ENCODE measurements around the gene ZNF155.
"Not testable (repeated sequence)": the region's sequence is repeated elsewhere in the genome, so short reads cannot be mapped to it uniquely, and the experiment has no call there.

Gene ZNF155

DNA sequence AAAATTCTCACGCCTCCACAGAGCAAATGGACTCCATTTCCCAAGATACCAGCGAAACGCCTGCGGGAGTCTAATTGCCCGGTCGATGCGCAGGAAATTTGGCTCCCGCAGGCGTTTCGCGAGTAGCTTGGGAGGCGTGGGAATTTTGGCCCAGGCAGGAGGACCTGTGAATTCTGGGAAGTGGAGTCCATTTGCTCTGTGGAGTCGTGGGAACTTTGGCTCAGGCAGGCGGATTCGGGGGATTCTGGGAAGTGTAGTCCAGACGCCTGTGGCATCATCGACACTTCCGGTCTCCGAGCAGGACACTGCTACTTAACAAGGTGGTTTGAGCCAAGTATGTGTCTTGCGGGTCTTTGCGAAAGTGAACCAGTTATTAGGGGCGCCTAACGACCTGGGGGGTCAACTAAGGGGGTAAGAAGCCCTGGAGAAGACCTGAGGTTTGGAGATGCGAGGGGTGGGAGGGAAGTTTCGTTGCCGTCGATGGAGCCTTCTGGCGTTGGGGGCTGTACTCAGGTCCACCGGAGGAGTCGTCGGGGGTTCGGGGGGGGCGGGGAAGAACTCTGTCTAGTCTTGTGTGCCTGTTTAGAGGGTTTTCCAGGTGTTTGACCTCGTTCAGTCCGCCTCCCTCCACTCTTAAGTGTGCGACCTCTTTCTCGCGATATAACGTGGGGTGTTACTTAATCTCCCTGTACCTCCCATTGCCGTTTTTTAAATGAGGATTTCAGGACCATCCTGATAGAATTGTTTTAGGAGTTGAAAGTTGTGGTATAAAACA is at the start of gene ZNF155:
Gene ZNF155 (plus strand): TSS at position 277 of the 775 bp plus-strand sequence. CDS start 4,356 bp downstream, outside the sequence.
- H3K27ac Mint-ChIP-seq (ENCODE audit: low read depth): peak within 1 kb of the TSS; percentile 75

DNA sequence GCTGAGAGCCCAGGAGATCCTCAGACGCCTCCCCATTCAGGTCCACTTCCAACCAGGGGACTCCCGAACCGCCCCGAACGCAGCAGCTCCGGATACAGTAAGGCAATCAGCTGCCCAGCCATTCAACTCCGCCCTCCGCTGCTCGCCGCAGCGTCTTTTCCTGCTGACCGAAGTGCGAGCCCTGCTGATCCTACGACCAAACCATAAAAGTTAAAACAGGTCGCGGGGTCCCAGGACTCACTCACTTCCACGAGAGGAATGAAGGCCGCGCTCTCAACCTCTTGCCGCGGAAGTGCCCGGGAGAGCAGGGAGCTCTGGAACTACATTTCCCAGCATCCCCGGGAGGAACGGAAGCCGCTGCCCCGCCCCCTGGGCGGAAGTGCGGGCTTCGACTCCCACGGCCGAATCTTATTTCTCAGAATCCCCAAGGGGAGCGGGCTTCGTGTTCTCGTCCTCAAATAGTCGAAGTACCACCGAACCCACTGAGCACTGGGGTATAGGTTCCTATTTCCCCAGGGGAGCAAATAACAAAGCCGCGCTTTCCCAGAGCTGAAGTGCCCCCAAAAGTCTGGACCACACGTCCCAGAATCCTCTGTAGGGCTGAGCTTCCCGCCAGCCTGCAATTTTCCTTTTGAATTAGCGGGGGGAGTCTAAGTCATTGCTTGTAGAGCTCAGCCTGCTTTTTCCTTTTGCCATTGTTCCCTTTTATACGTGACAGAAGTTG is 48.8 kb upstream of the ZNF155 start, which contains the start of gene ZNF45:
Gene ZNF45 (minus strand): TSS at position 298 of the 724 bp plus-strand sequence. CDS start 13,097 bp downstream, outside the sequence.
- no peaks in the 10 kb centered on the region for H3K9me3 Mint-ChIP-seq
- H3K4me3 Mint-ChIP-seq: peak within 1 kb of the TSS; percentile 88
- H3K4me1 Mint-ChIP-seq: peaks cover 27% of the 10 kb centered on the region
- no peaks in the 10 kb centered on the region for H3K27me3 Mint-ChIP-seq
- peaks cover 16% of the 10 kb centered on the region for H3K36me3 Mint-ChIP-seq (ENCODE audit: insufficient read depth)
- ATAC-seq (replicated peaks; ENCODE audit: extremely low read depth, poor library complexity, severe bottlenecking) (peak; percentile 95), DNase-seq (ENCODE audit: low spot score in 2 of 2) (peak; percentile 66 to 75)
- H3K27ac Mint-ChIP-seq (ENCODE audit: low read depth): peak within 1 kb of the TSS; percentile 86

More for the DNA sequence above, at the start of gene ZNF155:
- H3K9me3 Mint-ChIP-seq: no peaks in the 10 kb centered on the region
- peak within 1 kb of the TSS; percentile 89 for H3K4me3 Mint-ChIP-seq
- peaks cover 6% of the 10 kb centered on the region for H3K36me3 Mint-ChIP-seq (ENCODE audit: insufficient read depth)
- H3K27me3 Mint-ChIP-seq: no peaks in the 10 kb centered on the region
- ATAC-seq (replicated peaks; ENCODE audit: extremely low read depth, poor library complexity, severe bottlenecking) (peak; percentile 89), DNase-seq (ENCODE audit: low spot score in 2 of 2) (peak; percentile 45 to 46)
- peaks cover 8% of the 10 kb centered on the region for H3K4me1 Mint-ChIP-seq

- no peaks in the 10 kb centered on the region for H3K9me3 Mint-ChIP-seq
- no peak for DNase-seq (ENCODE audit: low spot score in 2 of 2)
- H3K4me3 Mint-ChIP-seq: peak overlapping the region; percentile 88
- peaks cover 10% of the 10 kb centered on the region for H3K36me3 Mint-ChIP-seq (ENCODE audit: insufficient read depth)
- H3K4me1 Mint-ChIP-seq: peaks cover 27% of the 10 kb centered on the region
- H3K27ac Mint-ChIP-seq (ENCODE audit: low read depth): no peak overlapping the region
- H3K27me3 Mint-ChIP-seq: peaks cover 4% of the 10 kb centered on the region
- no peak for ATAC-seq (replicated peaks; ENCODE audit: extremely low read depth, poor library complexity, severe bottlenecking)
Measured at GRCh38 chr19:43936188-43936587, 47.8 kb upstream of the ZNF155 start.

- Mint-ChIP-seq H3K27ac (ENCODE audit: low read depth) (no peak overlapping the region), H3K4me1 (peaks cover 8% of the 10 kb centered on the region), H3K4me3 (no peak overlapping the region), H3K9me3 (no peaks in the 10 kb centered on the region), H3K36me3 (ENCODE audit: insufficient read depth) (no peaks in the 10 kb centered on the region), H3K27me3 (peaks cover 38% of the 10 kb centered on the region)
- DNase-seq (ENCODE audit: low spot score in 2 of 2): no peak
- no peak for ATAC-seq (replicated peaks; ENCODE audit: extremely low read depth, poor library complexity, severe bottlenecking)
Measured at GRCh38 chr19:43939557-43940260, 44.3 kb upstream of the ZNF155 start.

DNA sequence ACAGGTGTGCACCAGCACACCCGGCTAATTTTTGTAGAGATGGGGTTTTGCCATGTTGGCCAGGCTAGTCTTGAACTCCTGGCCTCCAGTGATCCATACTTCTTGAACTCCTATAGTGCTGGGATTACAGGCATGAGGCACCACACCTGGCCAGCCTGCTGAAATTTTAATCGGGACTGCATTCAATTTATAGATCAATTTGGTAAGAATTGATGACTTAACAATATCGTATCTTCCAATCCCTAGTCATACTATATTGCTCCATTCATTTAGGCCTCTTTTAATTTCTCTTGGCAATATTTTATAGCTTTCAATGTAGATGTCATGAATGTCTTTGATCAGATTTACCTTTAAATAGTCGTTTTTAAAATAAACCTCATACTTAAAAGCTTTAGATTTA is 43.3 kb upstream of the ZNF155 start:
- Mint-ChIP-seq H3K27ac (ENCODE audit: low read depth) (no peak overlapping the region), H3K9me3 (no peaks in the 10 kb centered on the region), H3K4me3 (no peak overlapping the region), H3K4me1 (peaks cover 3% of the 10 kb centered on the region), H3K27me3 (peaks cover 48% of the 10 kb centered on the region), H3K36me3 (ENCODE audit: insufficient read depth) (no peaks in the 10 kb centered on the region)
- no peak for ATAC-seq (replicated peaks; ENCODE audit: extremely low read depth, poor library complexity, severe bottlenecking)
- DNase-seq (ENCODE audit: low spot score in 2 of 2): no peak

DNA sequence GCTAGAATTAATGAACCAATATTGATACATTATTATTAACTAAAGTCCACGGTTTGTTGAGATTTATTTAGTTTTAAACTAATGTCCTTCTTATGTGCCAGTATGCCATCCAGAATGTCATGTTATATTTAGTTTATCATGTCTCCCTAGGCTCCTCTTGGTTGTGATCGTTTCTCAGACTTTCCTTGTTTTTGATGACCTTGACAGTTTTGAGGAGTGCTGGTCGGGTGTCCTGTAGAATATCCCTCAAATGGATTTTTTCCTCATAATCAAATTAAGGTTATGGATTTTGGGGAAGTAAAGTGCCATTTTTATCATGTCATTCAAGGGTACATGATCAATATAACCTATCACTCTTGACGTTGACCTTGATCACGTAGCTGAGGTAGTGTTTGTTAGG is 42.8 kb upstream of the ZNF155 start:
- Mint-ChIP-seq H3K4me3 (no peak overlapping the region), H3K27ac (ENCODE audit: low read depth) (no peak overlapping the region), H3K9me3 (no peaks in the 10 kb centered on the region), H3K27me3 (peaks cover 53% of the 10 kb centered on the region), H3K36me3 (ENCODE audit: insufficient read depth) (no peaks in the 10 kb centered on the region), H3K4me1 (no peaks in the 10 kb centered on the region)
- DNase-seq (ENCODE audit: low spot score in 2 of 2) (no peak), ATAC-seq (replicated peaks; ENCODE audit: extremely low read depth, poor library complexity, severe bottlenecking) (no peak)

DNA sequence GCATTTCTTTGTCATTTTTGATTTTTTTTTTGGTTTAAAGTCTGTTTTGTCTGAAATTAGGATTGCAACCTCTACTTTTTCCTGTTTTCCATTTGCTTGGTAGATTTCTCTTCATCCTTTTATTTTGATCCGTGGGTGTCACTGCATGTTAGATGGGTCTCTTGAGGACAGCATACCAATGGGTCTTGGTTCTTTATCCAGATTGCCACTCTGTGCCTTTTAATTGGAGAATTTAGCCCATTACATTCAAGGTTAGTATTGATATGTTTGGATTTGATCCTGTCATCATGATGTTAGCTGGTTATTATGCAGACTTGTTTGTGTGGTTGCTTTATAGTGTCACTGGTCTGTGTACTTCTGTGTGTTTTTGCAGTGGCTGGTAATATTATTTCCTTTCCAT is 36.6 kb upstream of the ZNF155 start:
- peaks cover 66% of the 10 kb centered on the region for H3K27me3 Mint-ChIP-seq

DNA sequence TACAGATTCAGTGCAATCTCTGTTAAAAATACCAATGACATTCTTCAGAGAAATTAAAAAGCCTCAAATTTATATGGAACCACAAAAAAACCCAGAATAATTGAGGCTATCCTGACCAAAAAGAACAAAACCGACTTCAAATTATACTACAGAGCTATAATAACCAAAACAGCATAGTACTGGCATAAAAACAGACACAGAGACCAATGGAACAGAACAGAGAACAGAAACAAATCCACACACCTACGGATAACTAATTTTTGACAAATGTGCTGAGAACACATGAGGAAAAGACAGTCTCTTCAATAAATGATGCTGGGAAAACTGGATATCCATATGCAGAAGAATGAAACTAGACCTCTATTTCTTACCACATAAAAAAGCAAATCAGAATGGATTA is 34.2 kb upstream of the ZNF155 start:
- not testable (repeated sequence) for H3K4me1 Mint-ChIP-seq; DNase-seq (ENCODE audit: low spot score in 2 of 2); ATAC-seq (replicated peaks; ENCODE audit: extremely low read depth, poor library complexity, severe bottlenecking); H3K36me3 Mint-ChIP-seq (ENCODE audit: insufficient read depth); H3K4me3 Mint-ChIP-seq; H3K27ac Mint-ChIP-seq (ENCODE audit: low read depth)
- peaks cover 26% of the 10 kb centered on the region for H3K9me3 Mint-ChIP-seq
- peaks cover 43% of the 10 kb centered on the region for H3K27me3 Mint-ChIP-seq

More for the DNA sequence above, 36.6 kb upstream of the ZNF155 start:
- peaks cover 26% of the 10 kb centered on the region for H3K9me3 Mint-ChIP-seq
- DNase-seq (ENCODE audit: low spot score in 2 of 2); H3K36me3 Mint-ChIP-seq (ENCODE audit: insufficient read depth); H3K4me3 Mint-ChIP-seq; ATAC-seq (replicated peaks; ENCODE audit: extremely low read depth, poor library complexity, severe bottlenecking); H3K4me1 Mint-ChIP-seq; H3K27ac Mint-ChIP-seq (ENCODE audit: low read depth): not testable (repeated sequence)

DNA sequence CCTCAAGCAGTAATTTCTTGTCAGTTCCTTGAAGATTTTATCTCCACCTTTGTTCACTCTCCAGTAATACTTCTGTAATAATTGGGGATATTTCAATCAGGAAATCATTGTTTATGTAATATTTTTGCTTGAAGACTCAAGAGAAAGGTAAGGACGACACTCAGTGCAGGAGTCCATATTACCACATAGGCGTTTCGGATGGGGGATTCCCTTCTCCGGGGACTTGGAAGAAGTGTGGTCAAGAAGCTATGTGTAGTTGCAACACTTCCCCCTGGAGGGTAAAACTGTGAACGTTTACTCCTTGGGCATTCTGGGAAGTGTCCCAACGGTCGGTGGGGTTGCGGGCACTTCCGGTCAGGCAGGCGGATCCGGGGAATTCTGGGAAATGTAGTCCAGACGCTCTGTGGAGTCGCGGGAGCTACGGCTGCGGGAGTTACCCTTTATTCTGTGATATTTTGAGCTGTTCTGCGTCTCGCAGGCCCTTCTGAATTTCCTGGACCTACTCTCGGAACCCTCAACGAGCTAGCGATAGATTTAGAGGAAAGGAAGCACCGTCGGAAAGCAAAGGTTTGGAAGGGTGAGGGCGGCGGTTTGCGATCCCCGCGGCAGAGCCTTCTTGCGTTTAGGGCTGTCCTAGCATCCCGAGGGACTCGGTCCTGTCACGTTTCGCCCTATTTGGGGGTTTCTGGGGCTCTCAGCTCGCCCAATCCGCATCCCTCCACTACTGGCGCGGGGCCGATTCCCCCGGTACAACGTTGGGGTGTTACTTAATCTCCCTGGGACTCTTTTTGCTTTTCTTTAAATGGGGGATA is 32.9 kb upstream of the ZNF155 start, which contains the start of gene ZNF221:
Gene ZNF221 (plus strand): TSS at position 395 of the 812 bp plus-strand sequence. CDS start 11,499 bp downstream, outside the sequence.
- Mint-ChIP-seq H3K36me3 (ENCODE audit: insufficient read depth) (peaks cover 6% of the 10 kb centered on the region), H3K4me3 (peak within 1 kb of the TSS; percentile 94), H3K27me3 (peaks cover 31% of the 10 kb centered on the region), H3K27ac (ENCODE audit: low read depth) (peak within 1 kb of the TSS; percentile 91), H3K9me3 (peaks cover 26% of the 10 kb centered on the region), H3K4me1 (peaks cover 8% of the 10 kb centered on the region)
- peak; percentile 9 to 24 for DNase-seq (ENCODE audit: low spot score in 2 of 2)
- peak; percentile 54 for ATAC-seq (replicated peaks; ENCODE audit: extremely low read depth, poor library complexity, severe bottlenecking)

- no peak overlapping the region for H3K4me3 Mint-ChIP-seq
- peaks cover 15% of the 10 kb centered on the region for H3K9me3 Mint-ChIP-seq
- H3K27ac Mint-ChIP-seq (ENCODE audit: low read depth): no peak overlapping the region
- H3K36me3 Mint-ChIP-seq (ENCODE audit: insufficient read depth): peaks cover 3% of the 10 kb centered on the region
- no peak for DNase-seq (ENCODE audit: low spot score in 2 of 2)
- no peak for ATAC-seq (replicated peaks; ENCODE audit: extremely low read depth, poor library complexity, severe bottlenecking)
- no peaks in the 10 kb centered on the region for H3K27me3 Mint-ChIP-seq
- no peaks in the 10 kb centered on the region for H3K4me1 Mint-ChIP-seq
Measured at GRCh38 chr19:43956827-43957226, 27.2 kb upstream of the ZNF155 start.

DNA sequence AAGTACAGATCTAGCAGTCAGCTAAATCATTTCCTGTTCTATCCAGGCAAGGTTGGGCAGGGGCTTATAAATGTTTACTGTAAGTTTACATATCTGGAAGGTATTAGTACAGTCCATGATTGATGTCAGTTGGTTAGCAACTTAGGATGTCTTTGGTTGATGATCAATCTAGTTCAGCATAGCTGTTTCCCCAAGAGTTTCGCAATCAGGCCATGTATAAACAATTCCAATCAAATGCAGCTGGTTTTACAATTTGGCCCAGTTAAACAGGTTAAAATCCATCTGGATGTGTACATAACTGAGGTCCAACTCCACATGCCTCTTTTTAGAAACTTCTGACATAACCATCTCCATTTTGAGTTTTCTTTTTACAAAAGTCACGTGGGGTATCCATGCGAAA is 26.1 kb upstream of the ZNF155 start:
- Mint-ChIP-seq H3K4me3 (no peak overlapping the region), H3K27ac (ENCODE audit: low read depth) (no peak overlapping the region), H3K27me3 (no peaks in the 10 kb centered on the region), H3K4me1 (no peaks in the 10 kb centered on the region), H3K36me3 (ENCODE audit: insufficient read depth) (peaks cover 3% of the 10 kb centered on the region), H3K9me3 (peaks cover 15% of the 10 kb centered on the region)
- DNase-seq (ENCODE audit: low spot score in 2 of 2): no peak
- no peak for ATAC-seq (replicated peaks; ENCODE audit: extremely low read depth, poor library complexity, severe bottlenecking)

GRCh38 chr19:43960411-43960810 is 23.6 kb upstream of the ZNF155 start:
- no peaks in the 10 kb centered on the region for H3K4me1 Mint-ChIP-seq
- H3K4me3 Mint-ChIP-seq: no peak overlapping the region
- no peaks in the 10 kb centered on the region for H3K27me3 Mint-ChIP-seq
- ATAC-seq (replicated peaks; ENCODE audit: extremely low read depth, poor library complexity, severe bottlenecking): no peak
- peaks cover 6% of the 10 kb centered on the region for H3K36me3 Mint-ChIP-seq (ENCODE audit: insufficient read depth)
- DNase-seq (ENCODE audit: low spot score in 2 of 2): no peak
- no peak overlapping the region for H3K27ac Mint-ChIP-seq (ENCODE audit: low read depth)
- peaks cover 26% of the 10 kb centered on the region for H3K9me3 Mint-ChIP-seq

Measured in central memory CD8-positive, alpha-beta T cell (primary cell).